ENCODE data around the gene GPHB5.

Gene GPHB5

GRCh38 chr14:63343878-63344277 is 25.1 kb upstream of the GPHB5 start:
- Histone ChIP-seq H3K27me3 (ENCODE audit: insufficient read depth, low read length, poor library complexity) (peaks cover 16% of the 10 kb centered on the region), H3K9me3 (ENCODE audit: insufficient read depth, low read length, severe bottlenecking) (no peaks in the 10 kb centered on the region), H3K79me2 (ENCODE audit: insufficient read depth, low read length) (no peaks in the 10 kb centered on the region), H2AFZ (ENCODE audit: low read depth, low read length) (no peak overlapping the region), H3K36me3 (ENCODE audit: insufficient read depth, low read length) (no peaks in the 10 kb centered on the region), H3K4me3 (ENCODE audit: low read depth in 1 of 2, low read length in 2 of 2) (no peak overlapping the region), H3K4me1 (ENCODE audit: insufficient read depth, low read length) (no peaks in the 10 kb centered on the region), H3K4me2 (ENCODE audit: insufficient read depth, low read length) (no peak overlapping the region), H3K9ac (ENCODE audit: low read depth, low read length) (no peak overlapping the region), H4K20me1 (ENCODE audit: insufficient read depth, low read length) (no peaks in the 10 kb centered on the region), H3K27ac (ENCODE audit: low read length) (no peak overlapping the region)
- no peak for DNase-seq
- ATAC-seq (ENCODE audit: insufficient read depth, low read depth): no peak
- TF ChIP-seq CTCF (IDR thresholded peaks at IDR 0.05; ENCODE audit: borderline replicate concordance, extremely low read depth, low read length, poor library complexity, severe bottlenecking) (no peak), EZH2 (IDR thresholded peaks at IDR 0.05; ENCODE audit: borderline replicate concordance, low read depth, low read length, severe bottlenecking) (no peak)

- H3K9ac ChIP-seq (ENCODE audit: low read depth, low read length): no peak overlapping the region
- no peaks in the 10 kb centered on the region for H3K9me3 ChIP-seq (ENCODE audit: insufficient read depth, low read length, severe bottlenecking)
- no peaks in the 10 kb centered on the region for H3K4me1 ChIP-seq (ENCODE audit: insufficient read depth, low read length)
- no peak overlapping the region for H3K4me3 ChIP-seq (ENCODE audit: low read depth in 1 of 2, low read length in 2 of 2)
- TF ChIP-seq CTCF (IDR thresholded peaks at IDR 0.05; ENCODE audit: borderline replicate concordance, extremely low read depth, low read length, poor library complexity, severe bottlenecking) (no peak), EZH2 (IDR thresholded peaks at IDR 0.05; ENCODE audit: borderline replicate concordance, low read depth, low read length, severe bottlenecking) (no peak)
- no peak overlapping the region for H3K4me2 ChIP-seq (ENCODE audit: insufficient read depth, low read length)
- H2AFZ ChIP-seq (ENCODE audit: low read depth, low read length): no peak overlapping the region
- no peak overlapping the region for H3K27ac ChIP-seq (ENCODE audit: low read length)
- no peaks in the 10 kb centered on the region for H3K79me2 ChIP-seq (ENCODE audit: insufficient read depth, low read length)
- H3K27me3 ChIP-seq (ENCODE audit: insufficient read depth, low read length, poor library complexity): peaks cover 16% of the 10 kb centered on the region
- DNase-seq (no peak), ATAC-seq (ENCODE audit: insufficient read depth, low read depth) (no peak)
- H3K36me3 ChIP-seq (ENCODE audit: insufficient read depth, low read length): no peaks in the 10 kb centered on the region
- H4K20me1 ChIP-seq (ENCODE audit: insufficient read depth, low read length): no peaks in the 10 kb centered on the region
Observed at GRCh38 chr14:63342371-63342770, 23.6 kb upstream of the GPHB5 start.

- Histone ChIP-seq H4K20me1 (ENCODE audit: insufficient read depth, low read length) (no peaks in the 10 kb centered on the region), H3K79me2 (ENCODE audit: insufficient read depth, low read length) (no peaks in the 10 kb centered on the region), H3K4me2 (ENCODE audit: insufficient read depth, low read length) (no peak overlapping the region), H3K4me3 (ENCODE audit: low read depth in 1 of 2, low read length in 2 of 2) (no peak overlapping the region), H3K9me3 (ENCODE audit: insufficient read depth, low read length, severe bottlenecking) (no peaks in the 10 kb centered on the region), H3K27me3 (ENCODE audit: insufficient read depth, low read length, poor library complexity) (peaks cover 4% of the 10 kb centered on the region), H2AFZ (ENCODE audit: low read depth, low read length) (no peak overlapping the region), H3K36me3 (ENCODE audit: insufficient read depth, low read length) (no peaks in the 10 kb centered on the region), H3K27ac (ENCODE audit: low read length) (no peak overlapping the region), H3K4me1 (ENCODE audit: insufficient read depth, low read length) (no peaks in the 10 kb centered on the region), H3K9ac (ENCODE audit: low read depth, low read length) (no peak overlapping the region)
- no peak for DNase-seq
- TF ChIP-seq EZH2 (IDR thresholded peaks at IDR 0.05; ENCODE audit: borderline replicate concordance, low read depth, low read length, severe bottlenecking) (no peak), CTCF (IDR thresholded peaks at IDR 0.05; ENCODE audit: borderline replicate concordance, extremely low read depth, low read length, poor library complexity, severe bottlenecking) (no peak)
- no peak for ATAC-seq (ENCODE audit: insufficient read depth, low read depth)
Observed at GRCh38 chr14:63328787-63329737, 10.3 kb upstream of the GPHB5 start.
